Loucy (cell line): Measurements from ENCODE around the gene DMBX1.

ENCODE experiments used
- CTCF ChIP-seq: fragments of 200-600 bp; sonication (generic); conservative IDR thresholded peaks from 2 replicates; pipeline ENCODE4 v1.5.1; 2014; ENCODE audit warnings: mild to moderate bottlenecking, antibody characterized with exemption, low read length
- EZH2phosphoT487 ChIP-seq: fragments of 200-600 bp; IDR thresholded peaks from 2 replicates; pipeline ENCODE4 v1.6.1; 2018; ENCODE audit warnings: antibody characterized with exemption, mild to moderate bottlenecking, moderate library complexity, borderline replicate concordance

- no peak for TF ChIP-seq CTCF
- TF ChIP-seq EZH2phosphoT487 = no peak
Measured at GRCh38 chr1:46464013-46464548, 25.6 kb upstream of the DMBX1 start.
